GM19023 (cell line): Measurements from ENCODE around the gene KCNH2.

Experiments
- ATAC-seq: cut with Tn5 transposase; IDR thresholded peaks from one replicate; pipeline ENCODE4 v1.9.1; 2021; ENCODE audit warnings: mild to moderate bottlenecking, moderate library complexity; ENCODE audit not compliant: unreplicated experiment

Gene KCNH2

DNA sequence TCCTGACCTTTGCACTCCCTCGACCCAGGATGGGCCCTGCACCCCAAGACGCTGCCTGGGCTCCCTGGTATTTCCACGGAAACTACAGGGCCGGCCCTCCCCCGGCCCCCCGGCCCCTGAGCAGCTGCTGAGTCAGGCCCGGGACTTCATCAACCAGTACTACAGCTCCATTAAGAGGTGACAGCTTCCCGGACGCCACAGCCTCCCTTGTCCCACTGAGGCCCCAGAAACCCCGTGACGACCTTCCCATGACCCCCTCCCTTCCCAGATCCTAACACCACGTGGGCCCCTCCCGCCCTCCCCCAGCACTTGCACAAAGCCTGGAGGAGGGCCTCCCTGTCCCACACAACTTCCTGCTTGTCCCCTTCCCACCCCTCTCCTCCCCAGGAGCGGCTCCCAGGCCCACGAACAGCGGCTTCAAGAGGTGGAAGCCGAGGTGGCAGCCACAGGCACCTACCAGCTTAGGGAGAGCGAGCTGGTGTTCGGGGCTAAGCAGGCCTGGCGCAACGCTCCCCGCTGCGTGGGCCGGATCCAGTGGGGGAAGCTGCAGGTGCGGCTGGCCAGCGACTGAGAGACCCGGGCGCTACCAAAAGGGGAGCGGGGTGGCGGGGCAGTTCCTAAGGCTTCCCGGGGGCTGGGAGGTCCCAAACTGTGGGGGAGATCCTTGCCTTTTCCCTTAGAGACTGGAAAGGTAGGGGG lies 18.4 kb upstream of the KCNH2 start:
- no peak for ATAC-seq

DNA sequence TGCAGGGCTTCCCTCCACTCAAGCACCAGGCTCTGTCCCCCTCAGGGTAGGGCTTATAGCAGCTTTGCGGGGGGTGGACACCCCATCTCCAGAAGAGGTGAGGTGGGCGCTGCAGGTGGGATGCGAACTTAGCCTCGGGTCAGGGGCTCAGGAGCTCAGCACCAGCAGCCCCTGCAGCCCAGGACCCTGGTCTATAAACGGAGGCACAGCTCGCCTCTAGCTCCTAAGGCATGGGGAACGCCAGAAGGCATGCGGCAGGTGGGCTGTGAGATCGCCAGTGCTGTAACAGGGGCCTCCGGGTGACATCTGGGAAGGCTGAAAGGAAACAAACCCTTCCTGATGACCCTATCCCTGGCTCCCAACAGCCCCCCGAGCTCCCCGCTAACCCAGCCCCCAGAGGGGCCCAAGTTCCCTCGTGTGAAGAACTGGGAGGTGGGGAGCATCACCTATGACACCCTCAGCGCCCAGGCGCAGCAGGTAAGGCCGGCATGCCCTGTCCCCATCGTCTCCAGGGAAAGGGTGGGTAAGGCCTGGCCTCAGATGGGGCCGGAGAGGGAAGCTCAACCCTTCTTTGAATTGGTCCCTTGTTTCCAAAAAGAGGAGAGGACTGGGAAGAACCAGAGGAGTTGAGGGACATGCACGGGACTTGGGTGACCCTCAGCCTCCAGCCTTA lies 16.9 kb upstream of the KCNH2 start:
- ATAC-seq, result no peak

DNA sequence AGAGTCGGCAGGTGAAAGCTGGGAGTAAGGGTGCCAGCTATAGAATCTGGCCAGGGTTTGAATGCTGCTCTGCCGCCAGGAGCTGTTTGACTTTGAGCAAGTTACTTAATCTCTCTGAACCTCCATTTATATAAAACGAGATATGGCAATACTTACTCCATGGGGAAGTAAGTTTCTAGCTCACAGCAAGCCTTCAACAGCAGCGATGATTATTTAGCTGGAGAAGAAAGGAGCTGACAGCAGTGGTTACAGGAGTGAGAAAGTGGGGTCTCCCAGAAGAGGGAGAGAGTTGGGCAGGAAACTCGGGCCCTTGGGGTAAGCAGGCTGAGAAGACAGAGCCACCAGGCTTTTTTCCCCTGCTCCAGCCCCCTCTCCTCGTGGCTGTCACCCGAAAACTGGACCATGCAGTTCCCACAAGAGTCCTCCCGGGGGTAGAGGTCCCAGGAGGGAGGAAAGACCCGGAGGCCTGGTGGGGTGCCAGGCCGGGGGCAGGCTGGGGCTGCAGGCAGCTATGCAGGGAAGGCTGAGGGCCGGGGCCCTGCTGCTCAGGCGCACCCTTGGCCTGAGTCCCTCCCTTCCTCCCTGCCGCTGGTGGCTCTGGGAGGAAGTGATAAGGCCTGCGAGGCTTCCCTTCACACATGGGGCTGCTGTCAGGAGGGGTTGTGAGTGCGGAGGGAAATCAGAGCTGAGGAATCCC lies 16.2 kb upstream of the KCNH2 start:
- ATAC-seq, result no peak

DNA sequence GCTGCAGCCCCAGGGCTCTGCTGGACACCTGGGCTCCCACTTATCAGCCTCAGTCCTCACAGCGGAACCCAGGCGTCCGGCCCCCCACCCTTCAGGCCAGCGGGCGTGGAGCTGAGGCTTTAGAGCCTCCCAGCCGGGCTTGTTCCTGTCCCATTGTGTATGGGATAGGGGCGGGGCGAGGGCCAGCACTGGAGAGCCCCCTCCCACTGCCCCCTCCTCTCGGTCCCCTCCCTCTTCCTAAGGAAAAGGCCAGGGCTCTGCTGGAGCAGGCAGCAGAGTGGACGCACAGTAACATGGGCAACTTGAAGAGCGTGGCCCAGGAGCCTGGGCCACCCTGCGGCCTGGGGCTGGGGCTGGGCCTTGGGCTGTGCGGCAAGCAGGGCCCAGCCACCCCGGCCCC lies 15.4 kb upstream of the KCNH2 start:
- ATAC-seq, result no peak

DNA sequence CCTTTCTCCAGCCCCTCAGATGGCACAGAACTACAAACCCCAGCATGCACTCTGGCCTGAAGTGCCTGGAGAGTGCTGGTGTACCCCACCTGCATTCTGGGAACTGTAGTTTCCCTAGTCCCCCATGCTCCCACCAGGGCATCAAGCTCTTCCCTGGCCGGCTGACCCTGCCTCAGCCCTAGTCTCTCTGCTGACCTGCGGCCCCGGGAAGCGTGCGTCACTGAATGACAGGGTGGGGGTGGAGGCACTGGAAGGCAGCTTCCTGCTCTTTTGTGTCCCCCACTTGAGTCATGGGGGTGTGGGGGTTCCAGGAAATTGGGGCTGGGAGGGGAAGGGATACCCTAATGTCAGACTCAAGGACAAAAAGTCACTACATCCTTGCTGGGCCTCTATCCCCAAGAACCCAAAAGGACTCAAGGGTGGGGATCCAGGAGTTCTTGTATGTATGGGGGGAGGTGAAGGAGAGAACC lies 14.7 kb upstream of the KCNH2 start:
- peak; percentile 65 for ATAC-seq

DNA sequence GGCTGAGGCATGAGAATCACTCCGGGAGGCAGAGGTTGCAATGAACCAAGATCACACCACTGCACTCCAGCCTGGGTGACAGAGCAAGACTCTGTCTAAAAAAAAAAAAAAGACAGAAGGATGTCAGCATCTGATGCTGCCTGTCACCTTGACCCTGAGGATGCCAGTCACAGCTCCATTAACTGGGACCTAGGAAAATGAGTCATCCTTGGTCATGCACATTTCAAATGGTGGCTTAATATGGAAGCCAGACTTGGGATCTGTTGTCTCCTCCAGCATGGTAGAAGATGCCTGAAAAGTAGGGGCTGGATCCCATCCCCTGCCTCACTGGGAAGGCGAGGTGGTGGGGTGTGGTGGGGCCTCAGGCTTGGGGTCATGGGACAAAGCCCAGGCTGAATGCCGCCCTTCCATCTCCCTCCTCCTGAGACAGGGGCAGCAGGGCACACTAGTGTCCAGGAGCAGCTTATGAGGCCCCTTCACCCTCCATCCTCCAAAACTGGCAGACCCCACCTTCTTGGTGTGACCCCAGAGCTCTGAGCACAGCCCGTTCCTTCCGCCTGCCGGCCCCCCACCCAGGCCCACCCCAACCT lies 14.0 kb upstream of the KCNH2 start:
- no peak for ATAC-seq

DNA sequence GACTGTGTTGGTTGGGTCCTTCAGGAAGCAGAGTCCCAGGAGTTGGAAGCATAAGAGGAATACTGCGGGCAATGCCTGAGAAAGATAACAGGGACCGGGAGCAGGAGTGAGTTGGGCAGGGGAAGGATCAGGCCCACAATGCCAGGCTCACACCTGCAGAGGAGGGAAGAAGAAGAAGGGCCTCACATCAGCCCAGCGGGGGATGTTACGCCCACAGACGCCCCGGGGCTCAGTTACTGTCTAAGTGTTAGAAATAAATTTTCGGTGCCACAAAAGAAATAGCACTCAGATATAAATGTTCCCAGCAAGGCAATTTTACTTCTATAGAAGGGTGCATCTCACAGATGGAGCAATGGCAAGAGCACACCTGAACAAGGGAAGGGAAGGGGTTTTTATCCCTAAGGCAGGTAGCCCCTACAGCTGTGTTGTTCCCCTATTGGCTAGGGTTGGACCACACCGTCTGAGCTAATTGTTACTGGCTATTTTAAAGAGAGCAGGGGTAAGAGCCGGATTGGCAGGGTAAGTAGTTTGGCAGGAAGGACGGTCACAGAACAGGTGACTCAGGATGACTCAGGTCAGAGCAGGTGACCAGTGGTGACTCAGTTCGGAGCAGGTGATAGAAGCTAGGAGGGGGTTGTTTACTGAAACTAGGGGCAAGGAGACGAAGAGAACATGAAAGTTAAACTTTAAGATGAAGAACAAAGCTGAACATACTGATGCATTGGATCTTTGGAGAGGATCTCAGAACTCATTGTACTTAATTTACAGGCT lies 12.5 kb upstream of the KCNH2 start, which contains the start of gene NOS3:
Gene NOS3 (plus strand): TSS at position 602 of the 771 bp plus-strand sequence. CDS start 2,787 bp downstream, outside the sequence.
- ATAC-seq, result no peak

DNA sequence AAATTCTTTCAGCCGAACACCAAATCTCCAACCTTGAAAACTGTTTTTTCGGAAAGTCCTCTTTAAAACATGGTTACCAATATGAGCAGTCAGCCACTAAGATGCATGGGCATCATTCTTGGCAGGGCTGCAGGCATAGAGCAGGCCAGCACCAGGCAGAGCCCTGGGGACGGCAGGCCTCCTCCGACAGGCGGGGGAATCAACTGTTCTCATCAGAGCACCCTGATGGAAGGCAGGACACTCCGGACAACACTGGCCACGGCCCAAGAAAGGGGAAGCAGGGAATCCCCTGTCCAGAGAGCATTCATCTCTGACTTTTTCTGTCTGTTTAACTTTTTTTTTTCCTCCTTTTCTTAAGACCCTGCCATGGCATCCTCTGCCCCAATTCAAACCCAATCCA lies 11.3 kb upstream of the KCNH2 start:
- no peak for ATAC-seq

DNA sequence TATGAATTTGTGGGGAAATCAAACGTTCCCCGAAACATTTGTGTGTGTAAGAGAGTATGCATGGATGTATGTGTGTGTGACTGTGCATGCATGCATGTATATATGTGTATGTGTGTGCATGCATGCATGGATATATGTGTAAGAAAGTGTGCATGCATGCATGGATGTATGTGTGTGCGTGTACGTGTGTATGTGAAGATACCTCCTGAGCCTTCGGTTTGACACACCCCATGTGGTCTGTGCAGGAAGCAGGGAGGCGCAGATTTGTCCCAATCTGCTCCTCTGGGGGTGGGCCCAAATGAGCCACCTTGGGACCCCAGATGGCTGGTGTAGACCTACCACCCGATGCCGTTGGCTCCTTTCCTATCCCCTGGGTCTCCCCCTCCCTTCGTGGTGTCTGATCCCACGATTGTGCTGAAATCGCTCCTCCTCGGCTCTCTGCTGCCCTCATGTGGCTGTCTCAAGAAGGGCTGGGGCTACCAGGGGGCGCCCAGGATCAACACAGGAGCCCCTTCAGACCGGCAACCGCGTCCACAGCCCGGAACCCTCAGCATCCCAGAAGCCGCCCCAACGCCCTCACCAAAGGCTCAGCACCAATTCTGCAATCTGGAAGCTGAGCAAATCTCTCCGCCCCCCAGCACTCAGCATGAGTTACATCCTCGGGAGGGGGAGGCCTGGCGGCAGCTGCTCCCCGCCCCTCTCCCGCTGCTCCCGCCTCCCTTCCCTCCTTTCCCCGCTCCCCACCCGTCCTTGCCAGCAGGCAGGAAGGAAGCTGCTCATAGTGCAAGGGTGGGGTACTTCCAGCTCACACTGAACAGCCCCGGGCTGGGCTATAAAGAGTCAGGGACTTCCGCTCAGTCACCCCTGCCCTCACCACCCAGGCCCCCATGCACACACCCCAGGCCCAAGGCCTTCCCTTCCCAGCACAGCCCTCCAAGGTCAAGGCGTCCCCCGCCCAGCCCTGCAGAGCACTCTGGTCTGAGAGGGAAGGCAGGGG lies 10.4 kb upstream of the KCNH2 start:
- no peak for ATAC-seq

DNA sequence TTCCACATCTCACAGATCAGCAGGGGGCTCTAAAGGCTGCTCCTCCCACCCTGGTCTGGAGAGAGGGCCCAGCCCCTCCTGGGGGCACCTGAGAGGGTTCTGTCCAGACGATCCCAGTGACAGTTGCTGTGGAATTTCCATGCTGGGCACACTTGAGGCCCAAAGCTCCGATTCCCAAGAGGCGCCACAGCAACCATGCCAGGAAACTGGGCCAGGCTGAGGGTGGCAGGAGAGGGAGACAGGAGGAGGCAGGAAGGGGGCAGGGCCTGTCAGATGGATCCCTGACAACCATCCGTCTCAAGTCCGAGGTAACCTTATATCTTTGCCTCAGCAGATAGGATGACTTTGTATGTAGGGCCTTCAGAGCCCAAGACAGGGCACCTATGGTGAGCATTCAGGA lies 8.4 kb upstream of the KCNH2 start:
- no peak for ATAC-seq

DNA sequence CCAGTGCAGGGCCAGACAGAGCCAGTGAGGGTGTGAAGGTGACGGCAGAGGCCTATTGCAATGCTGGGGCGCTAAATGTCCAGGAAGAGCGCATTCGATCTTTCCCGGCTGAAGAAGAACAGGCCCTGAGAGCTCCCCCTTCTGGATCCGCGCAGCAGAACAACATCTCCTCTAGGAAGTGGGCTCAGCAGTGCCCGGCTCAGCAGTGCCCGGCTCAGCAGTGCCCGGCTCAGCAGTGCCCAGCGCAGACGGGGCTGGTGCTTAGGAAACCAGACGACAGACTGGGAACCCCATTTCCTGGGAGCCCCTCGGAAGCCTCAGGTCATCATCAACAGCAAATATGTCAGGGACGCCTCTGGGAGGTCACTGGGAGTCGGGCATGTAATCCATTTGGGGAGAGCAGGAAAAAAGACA lies 8.0 kb upstream of the KCNH2 start:
- ATAC-seq, result no peak

DNA sequence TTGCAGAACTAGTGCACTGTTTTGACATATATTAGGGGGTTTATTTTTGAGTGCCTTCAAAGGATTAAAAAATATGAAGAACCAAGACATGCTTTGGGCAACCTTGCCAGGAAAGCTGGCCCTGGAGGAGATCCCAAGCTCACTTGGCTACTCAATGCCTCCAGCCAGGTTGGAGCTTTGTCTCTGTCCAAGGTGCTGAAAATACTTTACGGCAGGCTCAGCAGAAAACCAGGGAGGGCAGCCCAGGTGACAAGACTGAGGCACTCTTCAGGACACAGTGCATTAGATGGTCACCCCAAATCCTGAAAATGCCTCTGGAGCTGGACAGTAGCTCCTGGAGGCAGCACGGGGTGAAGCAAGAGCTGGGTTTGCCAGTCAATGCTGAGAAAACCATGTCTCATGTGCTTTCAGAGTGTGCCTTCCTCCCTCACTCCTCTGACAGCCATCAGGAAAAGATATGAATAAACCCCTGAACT lies 5.8 kb upstream of the KCNH2 start:
- no peak for ATAC-seq

DNA sequence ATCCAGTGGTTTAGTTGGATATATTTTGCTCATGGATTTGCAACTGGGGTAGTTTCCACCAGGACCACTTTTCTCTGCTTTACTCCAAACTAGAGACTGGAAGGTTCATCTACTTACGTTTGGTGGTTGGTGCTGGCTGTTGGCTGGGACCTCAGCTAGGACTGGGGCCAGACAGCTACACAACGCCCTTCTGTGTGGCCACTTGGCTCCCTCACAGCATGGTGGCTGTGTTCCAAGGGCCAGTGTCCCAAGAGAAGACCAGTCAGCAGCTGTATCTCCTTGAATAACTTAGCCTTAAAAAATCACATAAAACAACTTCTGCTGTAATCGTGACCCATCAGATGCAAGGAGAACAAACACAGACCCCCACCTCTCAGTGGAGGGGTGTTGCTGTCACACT lies 4.2 kb upstream of the KCNH2 start:
- no peak for ATAC-seq

DNA sequence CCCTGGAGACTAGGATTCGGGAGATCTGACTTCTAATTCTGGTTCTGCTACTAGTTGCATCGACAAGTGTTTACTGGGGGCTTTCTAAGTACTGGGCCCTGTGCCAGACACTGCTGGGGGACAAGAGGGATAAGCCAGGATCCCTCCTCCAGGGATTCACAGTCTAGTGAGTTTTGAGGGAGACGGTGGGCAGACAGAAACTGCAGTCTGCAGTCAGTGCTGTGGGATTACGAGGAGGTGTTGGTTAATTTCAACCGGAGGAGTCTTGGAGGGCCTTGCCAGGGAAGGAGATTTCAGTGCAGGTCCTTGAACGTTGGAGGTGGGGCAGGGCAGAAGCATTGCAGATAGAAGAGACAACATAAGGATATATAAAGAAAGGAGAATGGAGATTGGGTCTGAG lies 3.5 kb upstream of the KCNH2 start:
- no peak for ATAC-seq

DNA sequence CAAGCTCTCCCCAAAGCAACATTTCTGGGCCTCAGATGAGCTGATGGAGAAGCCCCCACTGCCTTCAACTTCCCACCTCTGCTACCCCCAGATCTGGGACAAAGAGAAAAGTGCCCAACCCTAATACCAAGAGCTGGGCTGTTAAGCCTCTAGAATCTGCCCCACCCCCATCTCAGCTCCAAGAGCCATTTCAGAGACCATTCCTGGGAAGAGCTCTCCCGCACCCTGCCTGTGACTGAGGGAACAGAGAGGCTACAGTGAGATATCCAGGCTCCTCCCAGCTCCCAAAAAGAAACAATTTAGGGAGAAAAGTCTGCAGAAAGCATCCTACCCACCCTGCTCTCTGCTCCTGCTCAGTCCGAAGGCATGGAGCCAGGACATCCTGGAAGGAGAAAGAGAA lies 2.5 kb upstream of the KCNH2 start:
- no peak for ATAC-seq

DNA sequence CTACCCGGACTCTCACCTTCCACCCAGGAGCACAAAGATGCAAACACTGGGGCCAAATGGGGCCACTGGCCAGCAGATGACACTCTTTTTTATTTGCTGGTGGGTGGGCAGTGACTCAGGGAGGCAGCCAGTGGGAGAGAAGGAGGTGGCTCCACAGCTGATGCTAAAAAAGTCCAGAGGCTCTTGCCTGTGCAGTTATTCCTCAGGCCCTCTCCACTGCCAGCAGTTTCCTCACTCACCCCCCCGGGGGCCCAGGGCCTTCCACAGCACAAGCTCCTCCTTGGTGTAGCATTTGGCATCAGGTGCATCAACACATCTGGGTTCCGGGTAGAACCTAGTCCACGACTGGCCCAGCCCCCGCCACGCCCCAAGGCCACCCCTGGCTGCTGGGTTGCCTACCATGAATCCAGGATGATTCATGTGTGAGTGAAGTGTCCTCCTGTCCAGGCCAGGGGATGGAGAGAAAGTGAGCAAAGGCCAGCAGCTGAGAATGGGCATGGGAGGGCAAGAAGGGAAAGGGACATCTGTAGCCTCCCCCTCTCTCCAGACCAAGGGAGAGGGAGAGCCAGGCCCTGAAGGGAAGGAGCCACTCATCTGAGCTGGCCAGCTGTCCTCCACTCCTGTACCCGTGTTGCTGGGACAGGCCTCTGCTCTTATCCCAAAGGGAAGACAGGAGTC lies 1.7 kb upstream of the KCNH2 start:
- no peak for ATAC-seq

DNA sequence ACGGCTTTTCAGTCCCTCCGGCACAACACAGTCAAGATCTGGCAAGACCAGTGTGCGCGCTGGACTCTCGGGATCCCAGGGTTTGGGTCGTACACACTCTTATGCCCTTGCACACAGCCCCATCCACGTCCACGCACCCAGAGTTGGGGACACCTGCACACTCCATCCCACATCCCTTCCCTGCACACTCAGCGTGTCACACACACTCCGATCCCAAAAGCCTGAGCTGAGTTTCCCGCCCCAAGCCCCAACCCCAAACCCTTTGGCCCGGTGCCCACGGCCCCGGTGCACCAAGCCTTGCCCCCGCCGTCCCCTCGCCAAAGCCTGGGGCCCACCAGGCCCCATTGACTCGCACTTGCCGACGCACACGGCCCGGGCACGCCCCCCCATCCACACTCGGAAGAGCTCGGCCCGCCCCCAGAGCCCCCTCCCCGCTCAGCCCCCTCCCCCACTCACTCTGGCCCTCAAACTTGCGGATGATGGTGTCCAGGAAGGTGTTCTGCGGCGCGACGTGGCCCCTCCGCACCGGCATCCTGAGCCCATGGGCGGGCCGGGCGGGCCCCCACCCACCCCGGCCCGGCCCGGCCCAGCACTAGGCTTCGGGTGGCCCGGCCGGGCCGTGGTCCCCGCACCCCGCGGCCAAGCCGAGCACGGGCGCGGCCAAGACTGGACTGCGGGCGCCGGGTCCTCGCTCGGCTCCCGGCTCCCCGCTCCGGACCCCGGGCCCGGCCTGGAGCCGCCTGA lies 567 bp downstream of the KCNH2 start:
- ATAC-seq, result no peak
